GM12878 (cell line): ENCODE results near the gene DCC. TPM values are rescaled to one million over a fixed set of nuclear protein-coding genes. Genes with fewer than 3 reads are reported as not detected.

Source experiments
- ATAC-seq: fragments of 200-7000 bp; cut with Tn5 transposase; 3 replicates; pipeline ENCODE4 v1.9.1; 2020; ENCODE audit warnings: mild to moderate bottlenecking, moderate library complexity
- BruUV-seq: library from RNA; stranded (reverse); fragments of 400-500 nt; replicated peaks from 2 replicates; lab custom pipeline; 2021; lab: Mats Ljungman, UMichigan
- CTCF ChIA-PET: fragments of 300-600 bp; sonication (Branson Sonifier 250); formaldehyde crosslinking; extraction: SDS; loops from one replicate; lab custom pipeline; 2021; ENCODE audit warnings: inconsistent platforms; lab: Yijun Ruan, JAX
- POLR2A ChIA-PET: fragments of 350-600 bp; formaldehyde crosslinking; extraction: SDS; loops from one replicate; lab custom pipeline; 2021; ENCODE audit warnings: inconsistent platforms; lab: Charles Lee
- RAD21 ChIA-PET: fragments of 300-600 bp; sonication (Branson Sonifier 250); formaldehyde crosslinking; loops from one replicate; lab custom pipeline; 2023; ENCODE audit warnings: antibody characterized with exemption; ENCODE audit not compliant: unreplicated experiment; lab: Charles Lee
- SMC1A ChIA-PET: fragments of 300-600 bp; sonication (Branson Sonifier 250); formaldehyde crosslinking; loops from one replicate; lab custom pipeline; 2023; ENCODE audit not compliant: unreplicated experiment, uncharacterized antibody; lab: Charles Lee
- DNase-seq: peaks from one replicate; pipeline ENCODE4 v3.0.0-alpha.2; 2011; ENCODE audit warnings: low read depth, low spot score
- FAIRE-seq: peaks from 3 replicates; lab custom pipeline; 2011; peaks lifted over from hg19 to GRCh38; lab: Jason Lieb, UNC
- H2AFZ ChIP-seq: 2 replicates; pipeline ENCODE4 v1.6.0; 2011; ENCODE audit warnings: low read depth, low read length, control low read depth; ENCODE audit not compliant: control insufficient read depth
- H3K27ac ChIP-seq: 2 replicates; pipeline ENCODE4 v1.5.1; 2011; ENCODE audit warnings: control low read depth; ENCODE audit not compliant: control insufficient read depth, insufficient read depth
- H3K27me3 ChIP-seq, 2 experiments: replicated peaks in 1 of 2; 2 replicates each; pipeline versions ENCODE4 v1.6.0 to v1.6.1; 2011; ENCODE audit warnings: low read length in 1 of 2; ENCODE audit not compliant: control insufficient read depth in 2 of 2, insufficient read depth in 2 of 2
- H3K36me3 ChIP-seq, 2 experiments: 2 replicates each; pipeline ENCODE4 v1.5.1; 2011; ENCODE audit warnings: low read length in 1 of 2; ENCODE audit not compliant: control insufficient read depth in 2 of 2, insufficient read depth in 2 of 2
- H3K4me1 ChIP-seq: 2 replicates; pipeline ENCODE4 v1.6.1; 2011; ENCODE audit warnings: mild to moderate bottlenecking, low read length, moderate library complexity, mixed read lengths; ENCODE audit not compliant: control insufficient read depth, insufficient read depth
- H3K4me2 ChIP-seq: 2 replicates; pipeline ENCODE4 v1.6.0; 2011; ENCODE audit warnings: control low read depth; ENCODE audit not compliant: control insufficient read depth, insufficient read depth
- H3K4me3 ChIP-seq: fragments of 200-600 bp; sonication (generic); 2 replicates; pipeline ENCODE4 v1.5.1; 2016
- H3K79me2 ChIP-seq: 2 replicates; pipeline ENCODE4 v1.6.0; 2011; ENCODE audit warnings: low read length; ENCODE audit not compliant: control insufficient read depth, insufficient read depth
- H3K9ac ChIP-seq: 2 replicates; pipeline ENCODE4 v1.8.0; 2011; ENCODE audit warnings: low read length, control low read depth, mixed read lengths; ENCODE audit not compliant: control insufficient read depth, insufficient read depth
- H3K9me3 ChIP-seq: replicated peaks from 3 replicates; pipeline ENCODE4 v1.5.1; 2011; ENCODE audit warnings: mild to moderate bottlenecking, low read length; ENCODE audit not compliant: control insufficient read depth, insufficient read depth
- H4K20me1 ChIP-seq: 2 replicates; pipeline ENCODE4 v1.6.0; 2011; ENCODE audit not compliant: control insufficient read depth, insufficient read depth
- DPF2 ChIP-seq: fragments of 450-650 bp; IDR thresholded peaks from 2 replicates; pipeline ENCODE4 v1.6.1; 2017; ENCODE audit warnings: mild to moderate bottlenecking
- EED ChIP-seq: sonication (generic); IDR thresholded peaks from 2 replicates; pipeline ENCODE4 v1.6.1; 2016; ENCODE audit warnings: antibody characterized with exemption, low read depth
- HDAC2 ChIP-seq: fragments of 200-600 bp; sonication (generic); IDR thresholded peaks from 2 replicates; pipeline ENCODE4 v1.6.1; 2017
- NFYA ChIP-seq: IDR thresholded peaks from 2 replicates; pipeline ENCODE4 v1.6.1; 2011; ENCODE audit warnings: low read depth, mild to moderate bottlenecking, low read length, improper control_type of control experiment, borderline replicate concordance
- RUNX3 ChIP-seq: IDR thresholded peaks from 2 replicates; pipeline ENCODE4 v1.6.1; 2012; ENCODE audit warnings: low read length, inconsistent platforms
- SIN3A ChIP-seq: IDR thresholded peaks from 2 replicates; pipeline ENCODE4 v1.6.1; 2012; ENCODE audit warnings: low read depth, low read length, improper control_type of control experiment
- SMAD5 ChIP-seq: IDR thresholded peaks from 2 replicates; pipeline ENCODE4 v1.6.1; 2016; ENCODE audit warnings: antibody characterized with exemption, low read depth
- SP1 ChIP-seq: IDR thresholded peaks from one replicate; pipeline ENCODE4 v1.6.1; 2011; ENCODE audit warnings: low read depth, low read length
- SUZ12 ChIP-seq: fragments of 200-600 bp; sonication (generic); IDR thresholded peaks from one replicate; pipeline ENCODE4 v1.6.1; 2018; ENCODE audit warnings: antibody characterized with exemption, mild to moderate bottlenecking; ENCODE audit not compliant: unreplicated experiment
- ZZZ3 ChIP-seq: IDR thresholded peaks from 2 replicates; pipeline ENCODE4 v1.6.1; 2011; ENCODE audit warnings: low read depth; ENCODE audit not compliant: control insufficient read depth, insufficient read length
- WGBS: methylation state at CpG from one replicate; pipeline ENCODE4 v1.1.6; 2016; ENCODE audit warnings: low lambda C conversion rate; ENCODE audit not compliant: insufficient replicate concordance, insufficient coverage; ENCODE audit errors: missing lambda C conversion rate; 5-methylcytosine and 5-hydroxymethylcytosine counted together
- in situ Hi-C: fragments of 300-500 bp; cut with MboI; formaldehyde crosslinking; loops from 9 replicates; pipeline ENCODE4 v1.14.3; 2018; ENCODE audit warnings: mixed read lengths
- intact Hi-C: fragments of 100-400 bp; cut with micrococcal nuclease; formaldehyde crosslinking; loops from one replicate; pipeline ENCODE4 v1.14.2; 2022; ENCODE audit not compliant: unreplicated experiment
- polyA plus RNA-seq, 11 experiments: library from polyadenylated mRNA; depleted of rRNA in 4 of 11; unstranded in 6 of 11; stranded (reverse) in 5 of 11; fragments of >200 nt; fragmentation: Nextera tagmentation in 4 of 11; fragmentation: Illumina TruSeq in 1 of 11; extraction: Ambion mirVana in 4 of 11; extraction: Trizol in 1 of 11; gene quantifications; 1 replicate in 1 of 11; 2 replicates in 10 of 11; pipeline versions ENCODE4 v1.2.1 to v1.2.3, GENCODE V29; 2011 to 2016; ENCODE audit warnings: inconsistent platforms in 2 of 11, missing spikeins in 2 of 11, low read depth in 1 of 11
- total RNA-seq, 4 experiments: library from RNA; depleted of rRNA in 3 of 4; stranded (reverse); fragments of >200 nt in 3 of 4; fragmentation: Illumina TruSeq in 1 of 4; extraction: Trizol in 1 of 4; gene quantifications; 2 replicates each; pipeline versions ENCODE4 v1.2.1 to v1.2.3, GENCODE V29; 2013 to 2021
- TF ChIP-seq, protein P1 (sequence below): IDR thresholded peaks from 2 replicates; pipeline ENCODE4 v1.6.1; 2012; ENCODE audit warnings: low read depth, low read length, improper control_type of control experiment
- TF ChIP-seq, protein P2 (sequence below): fragments of 450-650 bp; IDR thresholded peaks from 2 replicates; pipeline ENCODE4 v1.6.1; 2017; ENCODE audit warnings: antibody characterized with exemption, mild to moderate bottlenecking, moderate library complexity
- TF ChIP-seq, protein P3 (sequence below): fragments of 450-650 bp; IDR thresholded peaks from 2 replicates; pipeline ENCODE4 v1.6.1; 2018; ENCODE audit warnings: mild to moderate bottlenecking, low read depth, moderate library complexity; ENCODE audit not compliant: partially characterized antibody

Gene DCC
- total and polyA plus RNA-seq, 10 of the 15 experiments (the other 5 are each of a cell fraction or from before 2014, with no cell fraction given): 0.01 TPM; not detected in 9

DNA sequence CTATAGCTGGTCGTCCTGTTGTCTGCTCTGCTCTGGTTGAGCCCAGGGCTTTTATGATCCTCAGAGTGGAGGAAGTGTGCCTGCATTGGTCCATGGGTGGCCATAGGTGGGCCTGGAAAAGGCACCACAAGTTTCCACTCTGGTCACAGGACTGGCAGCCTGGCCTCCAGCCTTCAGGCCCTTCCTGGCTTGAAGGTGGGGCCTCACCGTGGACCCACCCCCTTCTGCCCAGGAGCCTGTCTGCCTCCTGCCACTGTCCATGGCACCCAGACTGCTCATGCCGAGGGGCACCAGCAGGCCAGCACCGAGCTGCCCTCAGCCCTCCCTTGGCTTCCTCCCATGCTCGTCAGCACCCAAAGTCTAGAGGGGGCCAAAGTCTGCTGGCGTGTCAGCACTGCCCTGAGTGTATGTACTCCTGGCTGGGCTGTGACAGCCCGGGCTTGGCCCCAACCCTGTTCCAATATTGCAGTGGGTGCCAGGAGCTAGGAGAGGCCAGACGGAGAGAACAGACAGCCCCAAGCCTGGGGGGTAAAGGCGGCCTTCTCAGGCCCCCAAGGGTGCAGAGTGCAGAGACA, 529.4 kb downstream of the DCC start:
- POLR2A ChIA-PET: no interaction called here
- H3K79me2 ChIP-seq: no peaks in the 10 kb centered on the region
- no peak overlapping the region for H2AFZ ChIP-seq
- TF ChIP-seq EED: no peak
- TF ChIP-seq, protein P1, sequence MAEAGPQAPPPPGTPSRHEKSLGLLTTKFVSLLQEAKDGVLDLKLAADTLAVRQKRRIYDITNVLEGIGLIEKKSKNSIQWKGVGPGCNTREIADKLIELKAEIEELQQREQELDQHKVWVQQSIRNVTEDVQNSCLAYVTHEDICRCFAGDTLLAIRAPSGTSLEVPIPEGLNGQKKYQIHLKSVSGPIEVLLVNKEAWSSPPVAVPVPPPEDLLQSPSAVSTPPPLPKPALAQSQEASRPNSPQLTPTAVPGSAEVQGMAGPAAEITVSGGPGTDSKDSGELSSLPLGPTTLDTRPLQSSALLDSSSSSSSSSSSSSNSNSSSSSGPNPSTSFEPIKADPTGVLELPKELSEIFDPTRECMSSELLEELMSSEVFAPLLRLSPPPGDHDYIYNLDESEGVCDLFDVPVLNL: no peak
- TF ChIP-seq SUZ12: no peak
- TF ChIP-seq SMAD5: no peak
- TF ChIP-seq SIN3A: no peak
- TF ChIP-seq ZZZ3: no peak
- no peak for TF ChIP-seq DPF2
- TF ChIP-seq HDAC2: no peak
- no peak for TF ChIP-seq SP1
- TF ChIP-seq, protein P2, sequence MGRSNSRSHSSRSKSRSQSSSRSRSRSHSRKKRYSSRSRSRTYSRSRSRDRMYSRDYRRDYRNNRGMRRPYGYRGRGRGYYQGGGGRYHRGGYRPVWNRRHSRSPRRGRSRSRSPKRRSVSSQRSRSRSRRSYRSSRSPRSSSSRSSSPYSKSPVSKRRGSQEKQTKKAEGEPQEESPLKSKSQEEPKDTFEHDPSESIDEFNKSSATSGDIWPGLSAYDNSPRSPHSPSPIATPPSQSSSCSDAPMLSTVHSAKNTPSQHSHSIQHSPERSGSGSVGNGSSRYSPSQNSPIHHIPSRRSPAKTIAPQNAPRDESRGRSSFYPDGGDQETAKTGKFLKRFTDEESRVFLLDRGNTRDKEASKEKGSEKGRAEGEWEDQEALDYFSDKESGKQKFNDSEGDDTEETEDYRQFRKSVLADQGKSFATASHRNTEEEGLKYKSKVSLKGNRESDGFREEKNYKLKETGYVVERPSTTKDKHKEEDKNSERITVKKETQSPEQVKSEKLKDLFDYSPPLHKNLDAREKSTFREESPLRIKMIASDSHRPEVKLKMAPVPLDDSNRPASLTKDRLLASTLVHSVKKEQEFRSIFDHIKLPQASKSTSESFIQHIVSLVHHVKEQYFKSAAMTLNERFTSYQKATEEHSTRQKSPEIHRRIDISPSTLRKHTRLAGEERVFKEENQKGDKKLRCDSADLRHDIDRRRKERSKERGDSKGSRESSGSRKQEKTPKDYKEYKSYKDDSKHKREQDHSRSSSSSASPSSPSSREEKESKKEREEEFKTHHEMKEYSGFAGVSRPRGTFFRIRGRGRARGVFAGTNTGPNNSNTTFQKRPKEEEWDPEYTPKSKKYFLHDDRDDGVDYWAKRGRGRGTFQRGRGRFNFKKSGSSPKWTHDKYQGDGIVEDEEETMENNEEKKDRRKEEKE: no peak
- no peak for TF ChIP-seq RUNX3
- TF ChIP-seq NFYA: no peak
- TF ChIP-seq, protein P3, sequence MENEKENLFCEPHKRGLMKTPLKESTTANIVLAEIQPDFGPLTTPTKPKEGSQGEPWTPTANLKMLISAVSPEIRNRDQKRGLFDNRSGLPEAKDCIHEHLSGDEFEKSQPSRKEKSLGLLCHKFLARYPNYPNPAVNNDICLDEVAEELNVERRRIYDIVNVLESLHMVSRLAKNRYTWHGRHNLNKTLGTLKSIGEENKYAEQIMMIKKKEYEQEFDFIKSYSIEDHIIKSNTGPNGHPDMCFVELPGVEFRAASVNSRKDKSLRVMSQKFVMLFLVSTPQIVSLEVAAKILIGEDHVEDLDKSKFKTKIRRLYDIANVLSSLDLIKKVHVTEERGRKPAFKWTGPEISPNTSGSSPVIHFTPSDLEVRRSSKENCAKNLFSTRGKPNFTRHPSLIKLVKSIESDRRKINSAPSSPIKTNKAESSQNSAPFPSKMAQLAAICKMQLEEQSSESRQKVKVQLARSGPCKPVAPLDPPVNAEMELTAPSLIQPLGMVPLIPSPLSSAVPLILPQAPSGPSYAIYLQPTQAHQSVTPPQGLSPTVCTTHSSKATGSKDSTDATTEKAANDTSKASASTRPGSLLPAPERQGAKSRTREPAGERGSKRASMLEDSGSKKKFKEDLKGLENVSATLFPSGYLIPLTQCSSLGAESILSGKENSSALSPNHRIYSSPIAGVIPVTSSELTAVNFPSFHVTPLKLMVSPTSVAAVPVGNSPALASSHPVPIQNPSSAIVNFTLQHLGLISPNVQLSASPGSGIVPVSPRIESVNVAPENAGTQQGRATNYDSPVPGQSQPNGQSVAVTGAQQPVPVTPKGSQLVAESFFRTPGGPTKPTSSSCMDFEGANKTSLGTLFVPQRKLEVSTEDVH: no peak
- FAIRE-seq (no peak), ATAC-seq (no peak), DNase-seq (no peak)
- no peak overlapping the region for H3K4me3 ChIP-seq
- SMC1A ChIA-PET: no interaction called here
- BruUV-seq: no TSS peak
- no peak overlapping the region for H3K9ac ChIP-seq
- WGBS: 19% methylated on average over 9 of the region's 9 CpGs
- RAD21 ChIA-PET: no interaction called here
- no peaks in the 10 kb centered on the region for H3K36me3 ChIP-seq
- intact Hi-C loops (no loop called here), in situ Hi-C loops (no loop called here)
- H3K4me2 ChIP-seq: no peak overlapping the region
- H3K27me3 ChIP-seq: no peaks in the 10 kb centered on the region
- H3K4me1 ChIP-seq: no peaks in the 10 kb centered on the region
- H3K27ac ChIP-seq: no peak overlapping the region
- H4K20me1 ChIP-seq: no peaks in the 10 kb centered on the region
- H3K9me3 ChIP-seq: no peaks in the 10 kb centered on the region
- CTCF ChIA-PET: no interaction called here
